H1 (cell line): ENCODE results near the gene MORN4. TPM values are rescaled to one million over a fixed set of nuclear protein-coding genes. Genes with fewer than 3 reads are reported as not detected.

ENCODE experiments used
- CTCF ChIA-PET: fragments of 300-600 bp; sonication (Branson Sonifier 250); formaldehyde crosslinking; loops from one replicate; lab custom pipeline; 2021; ENCODE audit not compliant: partially characterized antibody; lab: Charles Lee
- POLR2A ChIA-PET: fragments of 300-600 bp; sonication (Branson Sonifier 250); formaldehyde crosslinking; loops from one replicate; lab custom pipeline; 2021; ENCODE audit warnings: inconsistent platforms; ENCODE audit not compliant: partially characterized antibody; lab: Charles Lee
- DNase-seq, 2 experiments: peaks; one replicate each; pipeline versions ENCODE4 v3.0.0 to v3.0.0-alpha.2; 2010 to 2022; ENCODE audit warnings: low spot score in 2 of 2, low read depth in 1 of 2, mixed read lengths in 1 of 2
- FAIRE-seq: peaks from 2 replicates; lab custom pipeline; 2011; peaks lifted over from hg19 to GRCh38; lab: Jason Lieb, UNC
- H2AFZ ChIP-seq: 2 replicates; pipeline ENCODE4 v1.8.1; 2012; ENCODE audit warnings: low read length, inconsistent platforms
- H2AK5ac ChIP-seq: 2 replicates; pipeline ENCODE4 v1.6.1; 2013; ENCODE audit warnings: low read depth, low read length
- H2BK120ac ChIP-seq: replicated peaks from 2 replicates; pipeline ENCODE3; 2013; ENCODE audit warnings: low read depth, low read length, inconsistent platforms
- H2BK12ac ChIP-seq: 2 replicates; pipeline ENCODE4 v1.6.1; 2013; ENCODE audit warnings: low read depth, low read length
- H2BK15ac ChIP-seq: 2 replicates; pipeline ENCODE4 v1.6.1; 2013; ENCODE audit warnings: low read length
- H2BK20ac ChIP-seq: 2 replicates; pipeline ENCODE4 v1.6.1; 2013; ENCODE audit warnings: low read length
- H2BK5ac ChIP-seq: 2 replicates; pipeline ENCODE4 v1.6.1; 2013; ENCODE audit warnings: low read depth, low read length
- H3K14ac ChIP-seq: 2 replicates; pipeline ENCODE4 v1.6.1; 2013; ENCODE audit warnings: inconsistent platforms; ENCODE audit not compliant: insufficient read length
- H3K18ac ChIP-seq: 2 replicates; pipeline ENCODE4 v1.6.1; 2013; ENCODE audit warnings: low read length; ENCODE audit errors: extremely low read depth
- H3K23ac ChIP-seq: 2 replicates; pipeline ENCODE4 v1.6.1; 2013; ENCODE audit warnings: inconsistent platforms; ENCODE audit not compliant: insufficient read length
- H3K23me2 ChIP-seq: 2 replicates; pipeline ENCODE4 v1.6.1; 2013; ENCODE audit warnings: low read depth, low read length
- H3K27ac ChIP-seq: 2 replicates; pipeline ENCODE4 v1.6.1; 2011; ENCODE audit warnings: low read depth, low read length, inconsistent platforms
- H3K27me3 ChIP-seq, 4 experiments: replicated peaks in 1 of 4; 1 replicate in 1 of 4; 2 replicates in 3 of 4; pipeline versions ENCODE4 v1.6.1 to v1.8.1; 2011 to 2013; ENCODE audit warnings: low read length in 3 of 4, mild to moderate bottlenecking in 3 of 4, inconsistent platforms in 2 of 4, mixed read lengths in 2 of 4, moderate library complexity in 1 of 4; ENCODE audit not compliant: control insufficient read depth in 3 of 4, insufficient read depth in 3 of 4; ENCODE audit errors: extremely low read depth in 1 of 4
- H3K36me3 ChIP-seq, 4 experiments: 2 replicates each; pipeline versions ENCODE4 v1.6.1 to v1.8.1; 2011 to 2013; ENCODE audit warnings: mild to moderate bottlenecking in 4 of 4, low read length in 3 of 4, moderate library complexity in 2 of 4, control low read depth in 1 of 4, inconsistent platforms in 1 of 4; ENCODE audit not compliant: insufficient read depth in 4 of 4, control insufficient read depth in 2 of 4
- H3K4ac ChIP-seq: replicated peaks from 2 replicates; pipeline ENCODE3; 2013; ENCODE audit warnings: low read length, low read depth, mixed read lengths, inconsistent platforms; ENCODE audit not compliant: insufficient read length
- H3K4me1 ChIP-seq, 4 experiments: replicated peaks in 1 of 4; 1 replicate in 1 of 4; 2 replicates in 3 of 4; pipeline versions ENCODE4 v1.6.1 to v1.8.1; 2011 to 2013; ENCODE audit warnings: low read length in 3 of 4, inconsistent platforms in 2 of 4, mixed read lengths in 1 of 4; ENCODE audit not compliant: insufficient read depth in 4 of 4, control insufficient read depth in 3 of 4
- H3K4me2 ChIP-seq, 2 experiments: 2 replicates each; pipeline versions ENCODE4 v1.6.1 to v1.8.1; 2011 to 2013; ENCODE audit warnings: low read depth in 2 of 2, low read length in 2 of 2, control low read depth in 1 of 2, inconsistent platforms in 1 of 2, mild to moderate bottlenecking in 1 of 2; ENCODE audit not compliant: insufficient read depth in 1 of 2
- H3K4me3 ChIP-seq, 4 experiments: fragments of 200-600, 300-600 bp in 1 of 4; sonication (generic), shearing (Covaris generic), sonication (Bioruptor Twin) in 1 of 4; 2 replicates each; pipeline versions ENCODE4 v1.5.1 to v1.8.1; 2011 to 2016; ENCODE audit warnings: low read length in 4 of 4, low read depth in 3 of 4, control low read depth in 2 of 4, inconsistent platforms in 2 of 4, mild to moderate bottlenecking in 2 of 4, mixed read lengths in 1 of 4, moderate library complexity in 1 of 4; ENCODE audit not compliant: insufficient read depth in 2 of 4; ENCODE audit errors: extremely low read depth in 1 of 4
- H3K56ac ChIP-seq: replicated peaks from 2 replicates; pipeline ENCODE3; 2013; ENCODE audit warnings: low read depth, mild to moderate bottlenecking, mixed read lengths, low read length, inconsistent platforms; ENCODE audit not compliant: insufficient read length
- H3K79me1 ChIP-seq: 2 replicates; pipeline ENCODE4 v1.6.1; 2013; ENCODE audit warnings: low read depth, low read length, control low read depth
- H3K79me2 ChIP-seq, 2 experiments: 2 replicates each; pipeline versions ENCODE4 v1.6.1 to v1.8.1; 2012 to 2013; ENCODE audit warnings: low read length in 2 of 2, mild to moderate bottlenecking in 2 of 2, inconsistent platforms in 1 of 2; ENCODE audit not compliant: insufficient read depth in 2 of 2, control insufficient read depth in 1 of 2
- H3K9ac ChIP-seq, 4 experiments: replicated peaks in 1 of 4; 1 replicate in 1 of 4; 2 replicates in 3 of 4; pipeline versions ENCODE4 v1.6.1 to v1.8.1; 2011 to 2013; ENCODE audit warnings: low read depth in 3 of 4, low read length in 3 of 4, control low read depth in 2 of 4, mild to moderate bottlenecking in 2 of 4, moderate library complexity in 2 of 4, inconsistent platforms in 1 of 4; ENCODE audit errors: extremely low read depth in 1 of 4
- H3K9me3 ChIP-seq, 2 experiments: 2 replicates each; pipeline versions ENCODE4 v1.6.1 to v1.8.1; 2012 to 2013; ENCODE audit warnings: mild to moderate bottlenecking in 2 of 2, moderate library complexity in 2 of 2, control low read depth in 1 of 2, inconsistent platforms in 1 of 2, low read depth in 1 of 2, low read length in 1 of 2, mixed read lengths in 1 of 2; ENCODE audit not compliant: insufficient read depth in 2 of 2
- H4K20me1 ChIP-seq, 2 experiments: replicated peaks in 1 of 2; 2 replicates each; pipeline versions ENCODE3 to v1.8.1; 2011 to 2013; ENCODE audit warnings: inconsistent platforms in 2 of 2, low read length in 2 of 2, mild to moderate bottlenecking in 1 of 2; ENCODE audit not compliant: insufficient read depth in 2 of 2, control insufficient read depth in 1 of 2
- H4K5ac ChIP-seq: 2 replicates; pipeline ENCODE4 v1.6.1; 2013; ENCODE audit warnings: low read length, low read depth, mixed read lengths, inconsistent platforms; ENCODE audit not compliant: insufficient read length
- H4K8ac ChIP-seq: 2 replicates; pipeline ENCODE4 v1.8.0; 2013; ENCODE audit warnings: mild to moderate bottlenecking, moderate library complexity, low read length, inconsistent platforms; ENCODE audit not compliant: insufficient read depth; ENCODE audit errors: extremely low read depth
- H4K91ac ChIP-seq: replicated peaks from 2 replicates; pipeline ENCODE3; 2013; ENCODE audit warnings: low read length, mixed read lengths, inconsistent platforms; ENCODE audit not compliant: insufficient read length
- ATF2 ChIP-seq: IDR thresholded peaks from 2 replicates; pipeline ENCODE4 v1.6.1; 2012; ENCODE audit warnings: low read length, inconsistent platforms
- BCL11A ChIP-seq, 2 experiments: IDR thresholded peaks; one replicate each; pipeline ENCODE4 v1.6.1; 2011; ENCODE audit warnings: low read depth in 2 of 2, low read length in 2 of 2, mild to moderate bottlenecking in 2 of 2
- BRCA1 ChIP-seq: IDR thresholded peaks from 2 replicates; pipeline ENCODE4 v1.6.1; 2012; ENCODE audit warnings: low read depth, low read length, improper control_type of control experiment
- CEBPB ChIP-seq: IDR thresholded peaks from 2 replicates; pipeline ENCODE4 v1.6.1; 2012; ENCODE audit warnings: low read depth, low read length
- POLR2AphosphoS5 ChIP-seq: IDR thresholded peaks from 2 replicates; pipeline ENCODE4 v1.6.1; 2011; ENCODE audit warnings: low read depth, low read length
- RXRA ChIP-seq: IDR thresholded peaks from 2 replicates; pipeline ENCODE4 v1.6.1; 2011; ENCODE audit warnings: low read depth, mild to moderate bottlenecking, low read length, moderate library complexity; ENCODE audit not compliant: insufficient read depth
- WGBS, 2 experiments: shearing (Covaris generic) in 1 of 2; methylation state at CpG; one replicate each; pipeline versions ENCODE4 v1.1.6 to v1.1.7; 2013 to 2015; ENCODE audit warnings: low lambda C conversion rate in 2 of 2, mixed read lengths in 2 of 2, inconsistent platforms in 1 of 2, low coverage in 1 of 2, missing lambda C conversion rate in 1 of 2; ENCODE audit not compliant: insufficient replicate concordance in 2 of 2, insufficient coverage in 1 of 2, insufficient read length in 1 of 2; ENCODE audit errors: extremely low coverage in 1 of 2, missing lambda C conversion rate in 1 of 2; 5-methylcytosine and 5-hydroxymethylcytosine counted together
- polyA plus RNA-seq, 7 experiments: library from polyadenylated mRNA; depleted of rRNA in 3 of 7; stranded (reverse) in 5 of 7; unstranded in 2 of 7; fragments of >200 nt in 5 of 7; fragments of 200-250 nt in 2 of 7; gene quantifications; 1 replicate in 5 of 7; 2 replicates in 1 of 7; 4 replicates in 1 of 7; pipeline versions ENCODE4 v1.2.1 to v1.2.3, GENCODE V29; 2011 to 2013; ENCODE audit warnings: missing spikeins in 2 of 7, mixed read lengths in 2 of 7
- total RNA-seq: library from RNA; stranded (reverse); fragmentation: NEBNext Ultra II Directional; extraction: Animal tissue kit (Norgen Biotek cat#: 25700); gene quantifications from 2 replicates; pipeline ENCODE4 v1.2.1, GENCODE V29; 2021

The MORN4 gene
- total and polyA plus RNA-seq, 2 of the 8 experiments (the other 6 are each of a cell fraction or from before 2014, with no cell fraction given), result 13.6 to 22.0 TPM

- H3K4me3 ChIP-seq, result no peak overlapping the region
- no peak overlapping the region; the same call in 1 of the 2 replicates for H4K8ac ChIP-seq
- peaks cover 0 to 5% (median 3%) of the 10 kb centered on the region in 4 experiments; a peak in 5 of 7 replicates for H3K4me1 ChIP-seq
- no peak overlapping the region for H3K4ac ChIP-seq
- H2BK5ac ChIP-seq, result 0 out of 2 replicates have a peak overlapping the region, but pooled peaks have one; percentile 21
- no peaks in the 10 kb centered on the region for H3K9me3 ChIP-seq
- H4K91ac ChIP-seq, result no peak overlapping the region
- no peak overlapping the region for H3K23ac ChIP-seq
- H2BK12ac ChIP-seq, result no peak overlapping the region
- no peaks in the 10 kb centered on the region for H3K27me3 ChIP-seq
- H3K79me1 ChIP-seq, result no peaks in the 10 kb centered on the region
- no peak overlapping the region for H2BK120ac ChIP-seq
- no peak for TF ChIP-seq BCL11A (IDR thresholded peaks at IDR 0.05; ENCODE audit: low read depth in 2 of 2, low read length in 2 of 2)
- no peak for TF ChIP-seq POLR2AphosphoS5
- TF ChIP-seq BRCA1, result no peak
- no peak for TF ChIP-seq RXRA
- no peak for TF ChIP-seq ATF2
- no peak for TF ChIP-seq CEBPB
- POLR2A ChIA-PET, result interaction anchor here (1.3 kb wide), 1 partner anchor 10 kb away, joined by 4 read pairs; no protein-coding TSS in a partner anchor
- H4K5ac ChIP-seq, result no peak overlapping the region
- H3K9ac ChIP-seq, result no peak overlapping the region
- CTCF ChIA-PET, result interaction anchor here (0.8 to 12.2 kb wide), 25 partner anchors 11 to 205 kb away, joined by 3 to 152 read pairs (median 6); partner anchors contain the start of genes ANKRD2 and HOGA1
- no peak overlapping the region for H2AFZ ChIP-seq
- no peak overlapping the region for H3K27ac ChIP-seq
- no peak overlapping the region for H2AK5ac ChIP-seq
- H3K18ac ChIP-seq, result no peak overlapping the region
- H4K20me1 ChIP-seq, result peaks cover 0 to 2% of the 10 kb centered on the region in 2 experiments
- no peak overlapping the region for H3K14ac ChIP-seq
- no peak overlapping the region for H3K4me2 ChIP-seq
- no peak overlapping the region for H2BK20ac ChIP-seq
- FAIRE-seq (no peak), DNase-seq (no peak)
- H3K79me2 ChIP-seq, result no peaks in the 10 kb centered on the region
- 85% methylated on average over 12 of the region's 12 CpGs; no CpG with 5 or more reads in 1 of the 2 experiments for WGBS, 2 experiments
- no peak overlapping the region for H3K56ac ChIP-seq
- no peaks in the 10 kb centered on the region for H3K23me2 ChIP-seq
- no peak overlapping the region for H2BK15ac ChIP-seq
- H3K36me3 ChIP-seq, result peaks cover 0 to 3% (median 2%) of the 10 kb centered on the region in 4 experiments; a peak in 1 of 8 replicates
Measured at GRCh38 chr10:97611473-97611872, 21.8 kb downstream of the MORN4 start.
